Activated T-helper 1 cell treated with anti-CD3 and anti-CD28 coated beads, Interleukin-12 subunit alpha, Interleukin-12 subunit beta, Interleukin-2, Interleukin-4 antibody, amounts not matched to agents 30 ng/mL and 10 ng/mL and 1 ng/mL, durations not matched to agents 14 hours and 24 hours and 36 hours (primary cell): ENCODE measurements around the gene SLC11A2. TPM values are rescaled to one million over a fixed set of nuclear protein-coding genes. Genes with fewer than 3 reads are reported as not detected.
A peak's percentile ranks its signal among the peaks of the same experiment; 100 is the strongest.
"Not testable (repeated sequence)": the region's sequence is repeated elsewhere in the genome, so short reads cannot be mapped to it uniquely, and the experiment has no call there.

Experiments
- DNase-seq: peaks from one replicate; pipeline ENCODE4 v3.0.0; 2021; ENCODE audit warnings: low spot score
- H3K27ac Mint-ChIP-seq: one replicate; pipeline ENCODE4 v1.8.0; 2021; ENCODE audit warnings: mild to moderate bottlenecking, mixed read lengths
- H3K27me3 Mint-ChIP-seq: one replicate; pipeline ENCODE4 v1.8.0; 2022; ENCODE audit warnings: mild to moderate bottlenecking, moderate library complexity, mixed read lengths; ENCODE audit not compliant: insufficient read depth
- H3K36me3 Mint-ChIP-seq: one replicate; pipeline ENCODE4 v1.8.0; 2021; ENCODE audit warnings: low read depth, mixed read lengths
- H3K4me1 Mint-ChIP-seq: one replicate; pipeline ENCODE4 v1.8.0; 2021; ENCODE audit warnings: low read depth, mixed read lengths
- H3K4me3 Mint-ChIP-seq: one replicate; pipeline ENCODE4 v1.8.0; 2021; ENCODE audit warnings: mild to moderate bottlenecking, moderate library complexity, mixed read lengths
- H3K9me3 Mint-ChIP-seq: one replicate; pipeline ENCODE4 v1.8.0; 2021; ENCODE audit warnings: mixed read lengths
- intact Hi-C: fragments of 100-400 bp; cut with micrococcal nuclease; formaldehyde crosslinking; loops from one replicate; pipeline ENCODE4 v1.15.1; 2024
- total RNA-seq: library from RNA; stranded (reverse); gene quantifications from 2 replicates; pipeline ENCODE4 v1.2.3, GENCODE V29; 2022

The SLC11A2 gene
- total RNA-seq, 1 donor from 2014 or later: 56.9 TPM

GRCh38 chr12:50949801-50950302 is 76.3 kb downstream of the SLC11A2 start:
- H3K4me1 Mint-ChIP-seq: no peaks in the 10 kb centered on the region
- no peak for DNase-seq
- H3K36me3 Mint-ChIP-seq: no peaks in the 10 kb centered on the region
- H3K27me3 Mint-ChIP-seq: no peaks in the 10 kb centered on the region
- H3K27ac Mint-ChIP-seq: no peak overlapping the region
- H3K9me3 Mint-ChIP-seq: peaks cover 6% of the 10 kb centered on the region
- no peak overlapping the region for H3K4me3 Mint-ChIP-seq
- intact Hi-C loops: no loop called here

DNA sequence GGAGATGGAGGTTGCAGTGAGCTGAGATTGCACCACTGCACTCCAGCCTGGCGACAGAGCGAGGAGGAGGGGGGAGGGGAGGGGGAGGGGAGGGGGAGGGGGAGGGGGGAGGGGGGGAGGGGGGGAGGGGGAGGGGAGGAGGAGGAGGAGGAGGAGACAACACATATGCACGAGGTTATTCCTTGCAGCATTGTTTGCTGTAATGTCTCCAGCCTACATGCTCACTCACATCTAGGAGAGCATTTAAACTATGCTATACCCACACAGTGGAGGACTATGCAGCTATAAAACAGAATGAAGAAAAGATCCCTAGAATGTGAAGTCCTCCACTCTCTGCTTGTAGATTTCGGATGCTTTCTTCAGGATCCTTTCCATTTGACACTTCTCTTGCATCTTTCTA is 77.4 kb downstream of the SLC11A2 start:
- H3K9me3 Mint-ChIP-seq: peaks cover 6% of the 10 kb centered on the region
- intact Hi-C loops: no loop called here

DNA sequence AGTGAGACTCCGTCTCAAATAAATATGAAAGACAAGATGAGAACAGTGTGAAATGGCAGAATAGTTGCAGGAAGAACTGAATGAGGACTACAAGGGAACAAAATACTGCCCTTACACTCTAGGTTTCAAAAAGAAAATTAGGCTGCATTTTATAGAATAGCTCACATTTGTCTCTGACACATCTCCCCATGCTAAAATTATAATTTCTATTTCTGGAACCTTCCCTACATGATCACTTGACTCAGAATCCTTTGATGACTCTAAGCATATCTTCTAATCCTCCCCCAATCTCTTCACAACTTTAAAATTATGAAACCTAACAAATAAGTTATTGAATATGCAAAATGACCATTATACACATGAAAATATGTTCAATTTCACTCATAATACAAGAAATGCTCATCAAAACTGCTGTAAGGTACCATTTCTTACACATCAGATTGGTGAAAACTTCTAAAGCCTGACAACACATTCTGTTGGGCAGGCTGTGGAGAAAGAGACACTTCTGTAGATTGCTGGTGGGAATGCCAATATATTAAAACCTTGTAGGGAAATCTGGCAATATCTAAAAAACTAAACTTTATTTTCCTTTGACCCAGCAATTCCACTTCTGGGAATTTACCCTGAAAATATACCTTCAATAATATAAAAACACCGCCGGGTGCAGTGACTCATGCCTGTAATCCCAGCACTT is 78.1 kb downstream of the SLC11A2 start:
- Mint-ChIP-seq H3K27ac (no peak overlapping the region), H3K36me3 (peaks cover 1% of the 10 kb centered on the region), H3K9me3 (peaks cover 6% of the 10 kb centered on the region), H3K4me3 (no peak overlapping the region), H3K4me1 (no peaks in the 10 kb centered on the region), H3K27me3 (peaks cover 1% of the 10 kb centered on the region)
- intact Hi-C loops: no loop called here
- DNase-seq: no peak

More for the DNA sequence above, 77.4 kb downstream of the SLC11A2 start:
- H3K36me3 Mint-ChIP-seq: peaks cover 1% of the 10 kb centered on the region
- H3K4me3 Mint-ChIP-seq: no peak overlapping the region
- H3K4me1 Mint-ChIP-seq: no peaks in the 10 kb centered on the region
- H3K27me3 Mint-ChIP-seq: peaks cover 1% of the 10 kb centered on the region
- DNase-seq: no peak
- H3K27ac Mint-ChIP-seq: peak overlapping the region; percentile 58

- no peak overlapping the region for H3K27ac Mint-ChIP-seq
- no peak overlapping the region for H3K4me3 Mint-ChIP-seq
- peaks cover 25% of the 10 kb centered on the region for H3K4me1 Mint-ChIP-seq
- no peaks in the 10 kb centered on the region for H3K27me3 Mint-ChIP-seq
- H3K9me3 Mint-ChIP-seq: peaks cover 14% of the 10 kb centered on the region
- peaks cover 5% of the 10 kb centered on the region for H3K36me3 Mint-ChIP-seq
- intact Hi-C loops: no loop called here
- DNase-seq: no peak
Observed at GRCh38 chr12:50937653-50938052, 88.5 kb downstream of the SLC11A2 start.

GRCh38 chr12:50936821-50937530 is 89.2 kb downstream of the SLC11A2 start:
- Mint-ChIP-seq H3K9me3 (peaks cover 14% of the 10 kb centered on the region), H3K27me3 (no peaks in the 10 kb centered on the region), H3K4me3 (no peak overlapping the region), H3K36me3 (peaks cover 5% of the 10 kb centered on the region), H3K4me1 (peaks cover 26% of the 10 kb centered on the region), H3K27ac (no peak overlapping the region)
- intact Hi-C loops: no loop called here
- no peak for DNase-seq

DNA sequence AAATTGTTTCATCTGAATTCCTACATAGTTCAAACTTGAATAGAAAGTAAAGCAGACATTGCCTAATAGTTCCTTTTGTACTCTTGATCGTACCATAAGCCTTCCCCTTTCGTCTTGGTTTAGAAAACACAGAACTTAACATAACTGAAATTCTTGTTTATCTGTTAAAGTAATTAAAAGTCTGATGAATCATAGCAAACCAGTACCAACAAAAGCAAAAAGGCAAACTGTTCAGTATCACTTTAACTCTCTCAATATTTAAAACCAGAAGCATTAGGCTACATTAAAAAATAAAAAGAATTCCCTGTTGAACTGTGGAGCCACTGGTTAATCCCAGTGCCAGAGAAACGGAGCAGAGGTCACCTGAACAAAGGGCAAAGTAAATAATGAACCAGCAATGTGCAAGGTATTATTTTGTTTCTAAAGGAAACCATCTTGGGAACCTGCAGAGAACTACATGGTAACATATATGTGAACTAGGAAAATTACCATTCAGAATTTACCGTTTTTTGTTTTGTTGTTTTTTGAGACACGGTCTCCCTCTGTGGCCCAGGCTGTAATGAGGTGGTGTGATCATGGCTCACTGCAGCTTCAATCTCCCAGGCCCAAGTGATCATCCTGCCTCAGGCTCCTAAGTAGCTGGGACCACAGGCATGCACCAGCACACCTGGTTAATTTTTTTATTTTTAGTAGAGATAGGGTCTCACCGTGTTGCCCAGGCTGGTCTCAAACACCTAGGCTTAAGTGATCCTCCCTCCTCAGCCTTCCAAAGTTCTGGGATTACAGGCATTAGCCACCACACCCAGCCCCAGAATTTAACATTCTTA is 91.0 kb downstream of the SLC11A2 start:
- peaks cover 26% of the 10 kb centered on the region for H3K4me1 Mint-ChIP-seq
- H3K9me3 Mint-ChIP-seq: peaks cover 14% of the 10 kb centered on the region
- DNase-seq: no peak
- no peaks in the 10 kb centered on the region for H3K27me3 Mint-ChIP-seq
- peaks cover 5% of the 10 kb centered on the region for H3K36me3 Mint-ChIP-seq
- no peak overlapping the region for H3K27ac Mint-ChIP-seq
- H3K4me3 Mint-ChIP-seq: no peak overlapping the region
- intact Hi-C loops: no loop called here

GRCh38 chr12:50934371-50934851 is 91.8 kb downstream of the SLC11A2 start:
- intact Hi-C loops: no loop called here
- peaks cover 14% of the 10 kb centered on the region for H3K9me3 Mint-ChIP-seq
- H3K27ac Mint-ChIP-seq: no peak overlapping the region
- H3K4me3 Mint-ChIP-seq: no peak overlapping the region
- no peak for DNase-seq
- H3K27me3 Mint-ChIP-seq: no peaks in the 10 kb centered on the region
- H3K4me1 Mint-ChIP-seq: peaks cover 26% of the 10 kb centered on the region
- peaks cover 5% of the 10 kb centered on the region for H3K36me3 Mint-ChIP-seq

DNA sequence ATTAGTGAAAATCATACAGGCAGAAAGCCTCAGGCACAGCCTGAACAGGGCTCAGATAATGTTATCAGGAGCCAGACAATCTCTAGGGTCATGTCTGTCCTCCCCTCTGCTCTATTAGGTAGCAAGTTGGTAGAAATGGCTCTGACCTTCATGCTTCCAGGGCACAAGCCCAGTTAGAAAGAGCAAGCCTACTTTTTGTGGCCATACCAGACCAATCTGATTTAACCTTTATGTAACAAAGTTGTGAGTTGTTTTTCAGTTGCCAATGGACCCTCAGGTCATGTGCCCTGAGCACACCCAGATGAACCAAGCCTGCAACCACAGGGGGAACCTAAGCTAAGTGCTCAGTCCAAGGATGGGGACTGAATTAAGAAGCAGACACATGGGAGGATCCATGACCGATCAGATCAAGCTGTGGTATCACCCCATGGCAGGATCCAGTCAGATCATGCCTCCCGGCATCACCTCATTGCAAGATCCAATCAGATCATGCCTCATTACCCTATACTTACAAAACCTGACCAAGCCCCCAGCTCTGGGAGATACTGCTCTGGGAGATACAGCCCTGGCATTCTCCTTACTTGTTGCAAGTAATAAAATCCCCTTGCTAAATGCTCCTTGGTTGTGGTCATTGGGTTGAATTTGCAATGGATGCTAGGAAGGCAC is 92.6 kb downstream of the SLC11A2 start:
- Mint-ChIP-seq H3K9me3 (peaks cover 8% of the 10 kb centered on the region), H3K36me3 (peaks cover 2% of the 10 kb centered on the region), H3K4me1 (peaks cover 26% of the 10 kb centered on the region), H3K27ac (no peak overlapping the region), H3K27me3 (no peaks in the 10 kb centered on the region), H3K4me3 (no peak overlapping the region)
- intact Hi-C loops: loop anchor here (1.0 kb wide), 1 partner anchor 46 kb away; no protein-coding TSS in a partner anchor
- DNase-seq: no peak

- H3K4me1 Mint-ChIP-seq: peaks cover 26% of the 10 kb centered on the region
- no peak overlapping the region for H3K27ac Mint-ChIP-seq
- intact Hi-C loops: loop anchor here (1.0 kb wide), 1 partner anchor 46 kb away; no protein-coding TSS in a partner anchor
- H3K4me3 Mint-ChIP-seq: no peak overlapping the region
- no peak for DNase-seq
- H3K27me3 Mint-ChIP-seq: no peaks in the 10 kb centered on the region
- peaks cover 5% of the 10 kb centered on the region for H3K9me3 Mint-ChIP-seq
- no peaks in the 10 kb centered on the region for H3K36me3 Mint-ChIP-seq
Observed at GRCh38 chr12:50932787-50933280, 93.3 kb downstream of the SLC11A2 start.

GRCh38 chr12:50930477-50930876 is 95.7 kb downstream of the SLC11A2 start:
- H3K4me3 Mint-ChIP-seq, H3K27ac Mint-ChIP-seq, H3K9me3 Mint-ChIP-seq, H3K36me3 Mint-ChIP-seq, DNase-seq, intact Hi-C loops, H3K27me3 Mint-ChIP-seq: not testable (repeated sequence)
- peaks cover 26% of the 10 kb centered on the region for H3K4me1 Mint-ChIP-seq

GRCh38 chr12:50929831-50930230 is 96.4 kb downstream of the SLC11A2 start:
- H3K9me3 Mint-ChIP-seq: no peaks in the 10 kb centered on the region
- H3K27me3 Mint-ChIP-seq: no peaks in the 10 kb centered on the region
- intact Hi-C loops: no loop called here
- no peak overlapping the region for H3K4me3 Mint-ChIP-seq
- H3K36me3 Mint-ChIP-seq: no peaks in the 10 kb centered on the region
- no peak for DNase-seq
- peaks cover 28% of the 10 kb centered on the region for H3K4me1 Mint-ChIP-seq
- H3K27ac Mint-ChIP-seq: no peak overlapping the region
